HG02852 (cell line): ENCODE measurements around the gene PECR.

Experiments
- ATAC-seq: cut with Tn5 transposase; IDR thresholded peaks from one replicate; pipeline ENCODE4 v1.9.1; 2021; ENCODE audit warnings: mild to moderate bottlenecking, moderate library complexity; ENCODE audit not compliant: unreplicated experiment

The PECR gene

GRCh38 chr2:216081487-216082116, at the start of gene PECR, which contains the start of gene TMEM169:
PECR (minus strand) TSS chr2:216081809; CDS start chr2:216081741, 68 bp downstream.
TMEM169 (plus strand) TSS chr2:216081919; CDS start chr2:216095964, 14,045 bp downstream.
- peak; percentile 92 for ATAC-seq

DNA sequence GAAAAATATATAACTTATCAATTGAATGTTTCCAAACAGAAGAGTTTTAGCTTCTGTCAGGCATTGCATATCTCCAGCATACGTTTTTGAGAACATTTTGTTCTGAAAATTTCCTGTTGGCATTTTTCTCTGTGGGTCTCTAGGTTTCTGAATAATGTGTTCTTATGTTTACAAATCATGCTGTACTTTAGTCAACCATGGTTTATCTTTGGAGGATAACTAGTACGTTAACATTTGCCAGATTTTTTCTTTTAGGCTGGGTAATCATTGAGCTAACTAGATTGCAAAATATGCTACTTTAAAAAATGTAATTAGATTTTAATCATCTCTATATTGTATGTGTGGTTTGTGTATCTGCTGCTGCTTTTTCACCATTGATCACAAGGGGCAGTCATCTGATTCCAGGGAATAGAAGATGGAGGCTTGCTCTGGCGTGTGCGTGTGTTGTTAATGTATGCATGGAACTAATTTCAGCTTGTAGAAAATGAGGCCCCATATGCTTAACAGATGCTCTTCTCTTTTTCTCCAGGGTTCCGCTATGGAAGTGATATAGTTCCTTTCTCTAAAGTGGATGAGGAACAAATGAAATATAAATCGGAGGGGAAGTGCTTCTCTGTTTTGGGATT, 48.9 kb upstream of the PECR start:
- ATAC-seq, result no peak

DNA sequence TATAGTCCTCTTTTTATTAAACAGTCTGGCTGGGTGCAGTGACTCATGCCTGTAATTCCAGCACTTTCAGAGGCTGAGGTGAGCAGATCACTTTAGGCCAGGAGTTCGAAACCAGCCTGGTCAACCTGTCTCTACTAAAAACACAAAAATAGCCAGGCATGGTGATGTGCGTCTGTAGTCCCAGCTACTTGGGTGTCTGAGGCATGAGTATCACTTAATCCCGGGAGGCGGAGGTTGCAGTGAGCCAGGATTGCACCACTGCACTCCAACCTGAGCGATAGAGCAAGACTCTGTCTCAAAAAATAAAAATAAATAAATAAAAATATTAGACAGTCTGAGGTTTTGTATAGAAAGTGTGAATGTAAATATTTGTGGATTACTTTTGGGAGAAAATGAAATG, 45.3 kb upstream of the PECR start:
- ATAC-seq, result no peak

- no peak for ATAC-seq
Observed at GRCh38 chr2:216121255-216121654, 39.6 kb upstream of the PECR start.

DNA sequence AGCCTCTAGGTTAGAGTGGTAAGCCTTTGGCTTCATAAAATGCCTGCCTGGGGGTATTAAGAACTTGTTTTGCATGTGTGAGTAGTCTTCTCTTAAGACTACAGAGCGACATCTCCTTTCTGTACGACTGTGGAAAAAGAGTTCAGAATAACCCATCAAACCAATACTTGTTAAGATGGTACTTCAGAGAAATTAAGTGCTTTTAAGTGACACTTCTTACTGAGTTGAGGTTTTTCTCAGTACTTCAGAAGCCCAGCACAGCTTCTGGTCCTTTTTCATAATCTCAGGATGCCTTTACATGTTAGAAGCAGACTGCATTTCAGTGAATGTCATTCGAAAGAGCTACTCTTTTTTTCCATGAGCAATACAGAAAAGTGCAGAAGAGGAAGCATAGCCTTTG, 38.4 kb upstream of the PECR start:
- ATAC-seq, result no peak

DNA sequence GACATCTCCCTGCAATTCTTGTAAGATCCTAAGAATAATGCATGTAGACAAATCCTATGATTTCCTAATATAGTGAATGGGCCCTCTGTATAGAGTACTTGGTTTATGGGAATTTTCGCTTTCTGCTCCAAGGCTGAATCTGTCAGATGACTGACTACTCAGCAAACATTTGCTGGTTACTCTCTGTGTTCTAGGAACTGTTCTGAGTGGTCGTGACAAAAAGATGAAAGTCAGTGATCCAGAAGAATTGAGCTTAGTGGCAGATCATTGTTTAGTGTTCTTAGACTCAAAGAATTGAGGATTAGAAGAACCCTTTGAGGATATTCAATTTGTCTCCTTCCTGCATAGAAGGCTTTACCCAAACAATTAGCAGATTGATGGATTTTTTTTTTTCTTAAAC, 37.5 kb upstream of the PECR start:
- ATAC-seq, result no peak

DNA sequence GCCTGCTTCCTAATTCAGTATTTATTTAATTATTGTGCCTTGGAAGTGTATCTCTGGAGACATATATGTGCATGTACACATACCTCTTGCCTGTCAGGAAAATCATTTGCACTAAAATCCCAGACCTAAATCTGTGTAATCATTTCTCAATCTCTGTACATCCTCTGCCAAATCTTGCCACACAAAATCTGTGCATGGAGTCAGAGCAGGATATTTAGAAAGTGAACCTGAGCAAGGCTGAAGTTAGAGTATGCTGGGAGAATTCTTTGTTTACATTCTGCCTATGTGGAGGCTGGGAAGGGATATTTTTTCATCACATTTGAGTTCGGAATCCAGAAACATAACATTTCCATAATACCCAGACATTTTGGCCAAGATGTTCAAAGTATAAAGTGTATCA, 36.9 kb upstream of the PECR start:
- no peak for ATAC-seq

- no peak for ATAC-seq
Observed at GRCh38 chr2:216117561-216118340, 36.1 kb upstream of the PECR start.

GRCh38 chr2:216116418-216116817, 34.8 kb upstream of the PECR start:
- no peak for ATAC-seq

DNA sequence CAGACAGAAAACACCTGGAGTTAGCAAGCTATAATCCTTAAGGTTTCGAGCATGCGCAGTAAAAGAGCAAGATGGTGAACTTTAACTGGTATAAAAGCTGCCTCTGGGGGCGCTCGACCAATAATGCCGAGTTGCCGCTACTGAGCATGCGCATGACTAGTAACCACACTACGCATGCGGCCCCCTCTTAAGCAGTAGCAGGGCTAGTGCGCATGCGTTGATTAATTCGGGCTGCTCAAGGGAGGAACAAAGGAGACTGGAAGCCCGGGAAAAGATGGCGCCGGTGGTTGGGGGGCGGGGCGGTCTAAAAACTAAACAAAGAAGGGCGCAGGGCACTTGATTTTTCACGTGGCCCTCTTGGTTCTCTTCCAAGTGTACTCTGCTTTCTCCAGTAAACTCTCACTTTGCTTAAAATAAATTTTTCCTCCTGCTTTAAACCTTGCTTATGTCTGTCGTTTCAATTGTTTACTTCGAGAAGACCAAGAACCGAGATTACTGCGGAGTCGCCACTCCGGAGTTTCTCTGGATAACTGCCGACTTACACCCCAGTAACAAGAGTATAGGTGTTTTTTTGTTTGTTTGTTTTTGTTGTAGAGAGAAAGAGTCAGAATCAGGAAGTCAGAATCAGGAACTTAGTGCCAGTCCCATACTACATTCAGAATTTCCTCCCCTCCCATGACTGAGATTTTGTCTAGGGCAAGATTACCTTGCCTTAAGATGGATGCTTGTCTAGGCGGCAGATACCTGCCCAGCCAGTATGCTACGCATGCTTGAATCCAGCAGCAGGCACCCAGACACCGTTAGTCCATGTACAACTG, 33.3 kb upstream of the PECR start:
- ATAC-seq, result peak; percentile 39

GRCh38 chr2:216114382-216114713, 32.7 kb upstream of the PECR start:
- ATAC-seq, result no peak

DNA sequence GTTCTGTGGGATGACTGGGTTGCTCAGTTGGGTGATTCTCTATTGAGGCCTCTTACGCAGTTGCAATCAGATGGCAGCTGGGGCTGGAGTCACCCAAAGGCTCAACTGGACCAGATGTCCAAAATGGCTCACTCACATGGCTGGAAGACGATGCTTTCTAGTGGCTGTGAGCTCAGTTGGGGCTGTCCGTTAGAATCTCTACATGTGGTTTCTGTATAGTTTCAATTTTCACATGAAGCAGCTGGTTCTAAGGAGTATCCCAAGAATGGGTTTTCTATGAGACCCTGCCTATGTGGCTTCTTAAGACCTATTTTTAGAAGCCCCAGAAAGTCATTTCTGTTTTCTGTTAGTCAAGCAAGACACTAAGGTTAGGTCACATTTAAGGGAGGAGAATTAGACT, 32.0 kb upstream of the PECR start:
- ATAC-seq, result peak; percentile 72

DNA sequence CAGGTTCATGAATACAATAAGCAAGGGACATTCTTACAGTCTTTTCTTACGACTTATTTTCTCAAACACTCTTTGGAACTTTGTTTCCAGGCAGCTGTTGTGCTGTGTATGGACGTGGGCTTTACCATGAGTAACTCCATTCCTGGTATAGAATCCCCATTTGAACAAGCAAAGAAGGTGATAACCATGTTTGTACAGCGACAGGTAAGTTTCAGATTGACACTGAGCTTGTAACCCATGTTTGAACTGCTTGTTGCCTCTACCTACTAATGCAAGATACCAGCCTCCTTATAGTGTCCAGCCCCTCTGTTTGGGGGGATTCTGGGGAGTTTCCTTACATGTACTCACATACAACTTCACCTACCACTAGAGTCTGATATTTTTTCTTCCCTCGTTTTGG, 31.3 kb upstream of the PECR start:
- ATAC-seq, result no peak

DNA sequence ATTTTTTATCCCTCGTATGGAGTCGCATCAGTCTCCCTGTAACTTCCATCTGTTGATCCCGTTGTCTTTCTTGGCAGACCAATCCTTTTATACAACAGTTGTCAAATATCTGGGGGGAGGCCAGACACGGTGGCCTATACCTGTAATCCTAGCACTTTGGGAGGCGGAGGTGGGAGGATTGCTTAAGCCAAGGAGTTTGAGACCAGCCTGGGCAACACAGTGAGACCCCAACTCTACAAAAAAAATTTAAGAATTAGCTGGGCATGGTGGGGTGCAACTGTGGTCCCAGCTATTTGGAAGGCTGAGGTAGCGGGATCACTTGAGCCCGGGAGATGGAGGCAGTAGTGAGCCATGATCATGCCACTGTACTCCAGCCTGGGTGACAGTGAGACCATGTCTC, 29.5 kb upstream of the PECR start:
- ATAC-seq, result no peak

- ATAC-seq, result no peak
Observed at GRCh38 chr2:216110620-216111019, 29.0 kb upstream of the PECR start.

DNA sequence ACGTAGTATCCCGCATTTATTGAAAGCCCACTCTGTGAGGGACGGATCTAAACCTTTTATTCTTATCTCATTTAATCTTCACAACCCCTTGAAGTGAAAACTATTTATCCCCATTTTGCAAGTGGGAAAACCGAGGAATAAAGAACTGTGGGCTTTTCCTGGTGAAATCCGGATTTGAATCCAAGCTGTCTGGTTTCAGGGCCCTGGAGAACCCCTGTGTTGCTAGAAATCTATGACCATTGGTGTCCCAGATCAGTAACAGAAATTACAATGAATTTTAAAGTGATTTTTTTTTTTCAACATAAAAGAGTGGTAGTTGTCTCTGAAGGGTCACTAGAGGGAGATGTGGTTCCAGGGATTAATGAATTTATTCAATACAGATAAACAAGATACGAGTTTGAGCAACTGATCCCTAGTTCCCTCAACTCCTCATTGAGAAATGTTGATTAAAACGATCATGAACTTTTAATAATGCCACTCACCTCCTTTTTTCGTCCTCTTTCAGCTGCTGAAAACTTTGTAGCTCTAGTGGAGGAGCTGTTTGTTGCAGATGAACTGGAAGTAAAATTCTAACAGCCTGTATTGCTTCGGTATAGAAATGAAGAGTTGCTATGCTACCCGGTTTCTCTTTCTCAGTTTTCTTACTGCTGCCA, 28.5 kb upstream of the PECR start:
- ATAC-seq, result no peak

DNA sequence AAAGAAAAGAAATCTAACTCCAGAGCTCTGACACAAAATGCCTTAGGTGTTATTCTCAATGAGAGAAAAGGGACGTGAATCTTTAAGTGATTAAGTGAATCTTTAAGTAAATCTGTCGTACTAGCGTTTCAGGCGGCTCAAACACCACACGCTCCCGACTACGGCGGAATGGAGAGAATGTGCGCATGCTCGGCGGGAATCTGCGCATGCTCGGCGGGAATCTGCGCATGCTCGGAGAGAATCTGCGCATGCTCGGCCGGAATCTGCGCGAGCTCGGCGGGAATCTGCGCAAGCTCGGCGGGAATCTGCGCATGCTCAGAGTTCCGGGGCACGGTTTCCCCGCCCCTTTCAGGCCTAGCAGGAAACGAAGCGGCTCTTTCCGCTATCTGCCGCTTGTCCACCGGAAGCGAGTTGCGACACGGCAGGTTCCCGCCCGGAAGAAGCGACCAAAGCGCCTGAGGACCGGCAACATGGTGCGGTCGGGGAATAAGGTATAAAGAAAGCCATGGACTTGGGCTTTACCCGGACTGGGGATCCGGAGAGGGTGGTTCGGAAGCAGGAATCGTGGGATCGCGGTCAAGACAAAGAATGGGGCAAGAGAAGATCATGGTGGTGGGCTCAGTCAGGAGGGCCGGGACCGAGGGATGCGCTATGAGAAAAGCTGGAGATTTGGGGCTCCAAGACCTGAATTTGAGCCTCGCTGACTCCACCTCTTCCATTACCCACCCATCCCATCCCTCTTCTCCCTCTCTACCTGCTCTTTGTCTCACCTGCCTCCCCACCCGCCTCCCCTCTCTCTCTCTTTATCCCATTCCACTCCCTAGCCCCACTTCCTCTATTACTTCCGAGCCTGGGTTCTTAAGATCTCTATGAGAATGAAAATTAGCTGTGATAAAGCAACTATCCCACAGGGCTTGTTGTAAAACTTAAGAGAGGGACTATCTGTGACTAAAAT, 27.6 kb upstream of the PECR start, which contains the start of gene XRCC5:
XRCC5 (plus strand) TSS at position 382 of the 955 bp plus-strand sequence; CDS start at position 471, 89 bp downstream.
- peak; percentile 50 for ATAC-seq

DNA sequence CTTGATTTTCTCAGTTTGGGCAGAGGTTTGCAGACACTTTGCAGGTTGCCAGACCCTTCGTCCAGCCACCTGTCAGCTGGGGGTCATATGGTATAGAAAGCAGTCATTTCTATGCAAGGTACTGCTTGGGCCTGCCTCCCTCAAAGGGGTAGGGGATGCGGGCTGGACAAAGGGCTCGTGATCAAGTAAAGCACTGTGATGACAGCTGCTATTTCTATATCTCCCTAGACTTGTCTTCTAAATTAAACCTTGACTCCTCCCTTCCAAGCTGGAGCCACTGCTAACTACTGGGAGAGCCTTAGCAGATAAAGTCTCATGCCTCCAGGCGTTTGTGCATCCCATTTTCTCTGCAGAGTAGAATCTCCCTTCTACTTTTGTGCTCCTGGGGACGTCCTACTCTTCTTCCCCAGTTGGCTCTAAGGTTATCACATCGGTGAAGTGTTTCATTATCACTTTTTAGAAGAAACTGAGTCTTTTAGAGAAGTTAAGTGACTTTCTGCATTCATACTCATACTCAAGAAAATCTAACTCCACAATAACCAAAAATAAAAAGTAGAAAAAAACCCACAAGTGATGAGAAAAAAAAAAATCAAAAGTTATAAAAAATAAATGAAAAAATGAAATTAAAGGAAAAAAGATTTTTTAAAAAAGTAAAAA, 26.8 kb upstream of the PECR start:
- ATAC-seq, result no peak

- no peak for ATAC-seq
Observed at GRCh38 chr2:216107760-216108159, 26.2 kb upstream of the PECR start.
